Endodermal cell (in vitro differentiated cells): ENCODE data around the gene A3GALT2. TPM values are rescaled to one million over a fixed set of nuclear protein-coding genes. Genes with fewer than 3 reads are reported as not detected.

Experiments used
- DNase-seq: peaks from one replicate; pipeline ENCODE4 v3.0.0-alpha.2; 2017
- H3K27ac ChIP-seq: 2 replicates; pipeline ENCODE4 v1.5.1; 2013; ENCODE audit warnings: mild to moderate bottlenecking, low read depth, low read length, moderate library complexity
- H3K27me3 ChIP-seq: 2 replicates; pipeline ENCODE4 v1.6.1; 2013; ENCODE audit warnings: mild to moderate bottlenecking, low read length, moderate library complexity; ENCODE audit not compliant: insufficient read depth, control insufficient read depth, poor library complexity, severe bottlenecking
- H3K36me3 ChIP-seq: 2 replicates; pipeline ENCODE4 v1.7.0; 2013; ENCODE audit warnings: mild to moderate bottlenecking, low read length, moderate library complexity; ENCODE audit not compliant: control insufficient read depth, insufficient read depth
- H3K4me1 ChIP-seq: one replicate; pipeline ENCODE4 v1.7.0; 2013; ENCODE audit warnings: low read length; ENCODE audit not compliant: control insufficient read depth, insufficient read depth
- H3K4me3 ChIP-seq: 2 replicates; pipeline ENCODE4 v1.5.1; 2013; ENCODE audit warnings: mild to moderate bottlenecking, low read length, moderate library complexity
- H3K9ac ChIP-seq: 2 replicates; pipeline ENCODE4 v1.6.1; 2013; ENCODE audit warnings: mild to moderate bottlenecking, low read length, moderate library complexity; ENCODE audit not compliant: poor library complexity, severe bottlenecking; ENCODE audit errors: extremely low read depth
- H3K9me3 ChIP-seq: 2 replicates; pipeline ENCODE4 v1.6.1; 2013; ENCODE audit warnings: mild to moderate bottlenecking, low read length, moderate library complexity; ENCODE audit not compliant: control insufficient read depth
- H3K27ac Mint-ChIP-seq: 2 replicates; pipeline ENCODE4 v1.8.0; 2020; ENCODE audit warnings: mixed read lengths
- H3K27me3 Mint-ChIP-seq: 2 replicates; pipeline ENCODE4 v1.8.0; 2021; ENCODE audit warnings: mild to moderate bottlenecking, mixed read lengths; ENCODE audit not compliant: insufficient read depth
- H3K36me3 Mint-ChIP-seq: 2 replicates; pipeline ENCODE4 v1.8.0; 2020; ENCODE audit warnings: low read depth, mixed read lengths
- H3K4me1 Mint-ChIP-seq: 2 replicates; pipeline ENCODE4 v1.8.0; 2020; ENCODE audit warnings: mixed read lengths
- H3K4me3 Mint-ChIP-seq: 2 replicates; pipeline ENCODE4 v1.8.0; 2020; ENCODE audit warnings: mild to moderate bottlenecking, moderate library complexity, mixed read lengths
- H3K9me3 Mint-ChIP-seq: 2 replicates; pipeline ENCODE4 v1.8.0; 2020; ENCODE audit warnings: mild to moderate bottlenecking, mixed read lengths
- CTCF ChIP-seq: fragments of 200-600 bp; sonication (generic); conservative IDR thresholded peaks from 2 replicates; pipeline ENCODE4 v1.5.0; 2021; ENCODE audit warnings: antibody characterized with exemption, mild to moderate bottlenecking
- WGBS, 2 experiments: methylation state at CpG; one replicate each; pipeline versions ENCODE4 v1.1.5 to v1.1.7; 2013; ENCODE audit warnings: missing lambda C conversion rate in 2 of 2, mixed read lengths in 1 of 2; ENCODE audit not compliant: insufficient coverage in 1 of 2, insufficient read length in 1 of 2; 5-methylcytosine and 5-hydroxymethylcytosine counted together
- microRNA-seq: library from miRNA; unstranded; fragments of <30 nt; microRNA quantifications from one replicate; pipeline ENCODE4 v1.2.0, GENCODE V29; 2020; ENCODE audit warnings: borderline microRNAs expressed
- total RNA-seq, 2 donors: library from RNA; stranded (reverse); fragmentation: NEBNext Ultra II Directional in 1 of 2; extraction: Animal tissue kit (Norgen Biotek cat#: 25700) in 1 of 2; gene quantifications; 2 replicates in 1 of 2; 3 replicates in 1 of 2; pipeline ENCODE4 v1.2.1, GENCODE V29; 2021

The A3GALT2 gene
- total RNA-seq, 2 donors from 2014 or later, result not detected

GRCh38 chr1:33258788-33259274 is 62.1 kb downstream of the A3GALT2 start:
- 92 to 100% methylated on average over 1 to 2 of the region's 2 CpGs for WGBS, 2 experiments
- H3K27ac ChIP-seq, result no peak overlapping the region
- no peak overlapping the region for H3K9ac ChIP-seq
- Mint-ChIP-seq H3K4me1 (peaks cover 36% of the 10 kb centered on the region), H3K9me3 (no peaks in the 10 kb centered on the region), H3K36me3 (peaks cover 15% of the 10 kb centered on the region), H3K27ac (no peak overlapping the region), H3K4me3 (peak overlapping the region; percentile 96), H3K27me3 (no peaks in the 10 kb centered on the region)
- no peak for DNase-seq
- H3K4me3 ChIP-seq, result peak overlapping the region; percentile 96
- peaks cover 23% of the 10 kb centered on the region for H3K4me1 ChIP-seq
- no peaks in the 10 kb centered on the region for H3K27me3 ChIP-seq
- TF ChIP-seq CTCF, result no peak
- H3K36me3 ChIP-seq, result peaks cover 5% of the 10 kb centered on the region
- H3K9me3 ChIP-seq, result no peaks in the 10 kb centered on the region

- no peak for TF ChIP-seq CTCF
- H3K27ac Mint-ChIP-seq, result peak overlapping the region; percentile 74
- no peaks in the 10 kb centered on the region for H3K27me3 Mint-ChIP-seq
- H3K4me1 Mint-ChIP-seq, result peaks cover 36% of the 10 kb centered on the region
- H3K9ac ChIP-seq, result peak overlapping the region; percentile 94
- peak overlapping the region; percentile 96 for H3K4me3 ChIP-seq
- peaks cover 23% of the 10 kb centered on the region for H3K4me1 ChIP-seq
- H3K9me3 ChIP-seq, result no peaks in the 10 kb centered on the region
- H3K27ac ChIP-seq, result peak overlapping the region; percentile 95
- H3K27me3 ChIP-seq, result no peaks in the 10 kb centered on the region
- peaks cover 5% of the 10 kb centered on the region for H3K36me3 ChIP-seq
- no peak for DNase-seq
- 75 to 81% methylated on average over 13 to 19 of the region's 19 CpGs for WGBS, 2 experiments
- peak overlapping the region; percentile 96 for H3K4me3 Mint-ChIP-seq
- peaks cover 14% of the 10 kb centered on the region for H3K36me3 Mint-ChIP-seq
- H3K9me3 Mint-ChIP-seq, result no peaks in the 10 kb centered on the region
These were observed 62.9 kb downstream of the A3GALT2 start for GRCh38 chr1:33257772-33258712.

- peaks cover 7% of the 10 kb centered on the region for H3K36me3 Mint-ChIP-seq
- peaks cover 36% of the 10 kb centered on the region for H3K4me1 Mint-ChIP-seq
- H3K9me3 ChIP-seq, result no peaks in the 10 kb centered on the region
- H3K27me3 Mint-ChIP-seq, result peaks cover 8% of the 10 kb centered on the region
- H3K27me3 ChIP-seq, result no peaks in the 10 kb centered on the region
- TF ChIP-seq CTCF, result no peak
- H3K27ac Mint-ChIP-seq, result peak overlapping the region; percentile 96
- peak overlapping the region; percentile 96 for H3K4me3 ChIP-seq
- no peak for DNase-seq
- H3K4me3 Mint-ChIP-seq, result peak overlapping the region; percentile 96
- WGBS, 2 experiments, result 2 to 3% methylated on average over 5 to 15 of the region's 18 CpGs
- peak overlapping the region; percentile 95 for H3K27ac ChIP-seq
- no peaks in the 10 kb centered on the region for H3K36me3 ChIP-seq
- H3K4me1 ChIP-seq, result peaks cover 23% of the 10 kb centered on the region
- peak overlapping the region; percentile 94 for H3K9ac ChIP-seq
- no peaks in the 10 kb centered on the region for H3K9me3 Mint-ChIP-seq
These were observed 63.6 kb downstream of the A3GALT2 start for GRCh38 chr1:33257207-33257771.

Small RNA genes within 50 kb of the gene (microRNA-seq; reads per million reads assigned to microRNA genes)
- gene MIR3605, result not detected

Other genes with a start within 250 kb of the A3GALT2 start
- gene AZIN2, start 239.9 kb downstream of the A3GALT2 start, total RNA-seq, result 1 to 10 TPM; 1.7 to 3.0 TPM
- gene TRIM62, start 139.1 kb downstream of the A3GALT2 start, total RNA-seq, result 1 to 10 TPM; 5.1 to 6.0 TPM
- gene ZNF362, start 64.6 kb downstream of the A3GALT2 start, total RNA-seq, result 10 to 100 TPM; 27.4 to 41.5 TPM
- 10 to 100 TPM; 32.1 to 43.9 TPM for gene PHC2, start 110.0 kb upstream of the A3GALT2 start, total RNA-seq
- 1 to 10 TPM; 5.8 to 6.1 TPM for gene ZSCAN20, start 151.5 kb upstream of the A3GALT2 start, total RNA-seq